CD4-positive, CD25-positive, alpha-beta regulatory T cell (primary cell): ENCODE results near the gene EMP3. TPM values are rescaled to one million over a fixed set of nuclear protein-coding genes. Genes with fewer than 3 reads are reported as not detected.

Source experiments
- ATAC-seq, 2 donors: fragments of 150-1000 bp; cut with Tn5 transposase; one replicate each; pipeline ENCODE4 v1.10.0; 2021; ENCODE audit warnings: low read depth in 2 of 2, moderate number of reproducible peaks in 2 of 2, moderate library complexity in 1 of 2
- DNase-seq, 3 donors: peaks; one replicate each; pipeline versions ENCODE4 v3.0.0 to v3.0.0-alpha.2; 2012 to 2022; ENCODE audit warnings: mixed read lengths in 1 of 3
- H3K27ac ChIP-seq: one replicate; pipeline ENCODE4 v1.7.0; 2013; ENCODE audit warnings: mild to moderate bottlenecking, low read length; ENCODE audit not compliant: insufficient read depth, poor library complexity, severe bottlenecking
- H3K27me3 ChIP-seq: one replicate; pipeline ENCODE4 v1.7.0; 2013; ENCODE audit warnings: low read length; ENCODE audit not compliant: control insufficient read depth, insufficient read depth
- H3K36me3 ChIP-seq: one replicate; pipeline ENCODE4 v1.7.0; 2013; ENCODE audit warnings: mild to moderate bottlenecking, low read length, moderate library complexity; ENCODE audit not compliant: control insufficient read depth, insufficient read depth
- H3K4me1 ChIP-seq: 2 replicates; pipeline ENCODE4 v1.7.0; 2013; ENCODE audit warnings: mild to moderate bottlenecking, low read length; ENCODE audit not compliant: insufficient read depth, control insufficient read depth, poor library complexity, severe bottlenecking
- H3K4me3 ChIP-seq: one replicate; pipeline ENCODE4 v1.7.0; 2013; ENCODE audit warnings: low read depth, mild to moderate bottlenecking, low read length, moderate library complexity
- H3K9me3 ChIP-seq, 2 experiments: 1 replicate in 1 of 2; 2 replicates in 1 of 2; pipeline ENCODE4 v1.7.0; 2013; ENCODE audit warnings: low read length in 2 of 2, mild to moderate bottlenecking in 1 of 2, moderate library complexity in 1 of 2; ENCODE audit not compliant: control insufficient read depth in 2 of 2
- H3K27ac Mint-ChIP-seq, 3 donors: one replicate each; pipeline ENCODE4 v1.8.0; 2020 to 2022; ENCODE audit warnings: mild to moderate bottlenecking in 3 of 3, mixed read lengths in 3 of 3, moderate library complexity in 2 of 3
- H3K27me3 Mint-ChIP-seq: one replicate; pipeline ENCODE4 v1.8.0; 2022; ENCODE audit warnings: mild to moderate bottlenecking, mixed read lengths
- H3K36me3 Mint-ChIP-seq: one replicate; pipeline ENCODE4 v1.8.0; 2020; ENCODE audit warnings: mixed read lengths
- H3K4me1 Mint-ChIP-seq, 4 donors: one replicate each; pipeline ENCODE4 v1.8.0; 2020 to 2022; ENCODE audit warnings: mixed read lengths in 4 of 4, mild to moderate bottlenecking in 1 of 4
- H3K4me3 Mint-ChIP-seq, 4 donors: one replicate each; pipeline ENCODE4 v1.8.0; 2020 to 2022; ENCODE audit warnings: mild to moderate bottlenecking in 4 of 4, mixed read lengths in 4 of 4, moderate library complexity in 3 of 4
- H3K9me3 Mint-ChIP-seq, 7 donors: one replicate each; pipeline ENCODE4 v1.8.0; 2020 to 2022; ENCODE audit warnings: mixed read lengths in 7 of 7, mild to moderate bottlenecking in 3 of 7, moderate library complexity in 2 of 7
- polyA plus RNA-seq, 4 donors: library from polyadenylated mRNA; unstranded; fragments of 300-500 nt; fragmentation: Illumina TruSeq; gene quantifications; one replicate each; pipeline ENCODE4 v1.2.3, GENCODE V29; 2021
- total RNA-seq: library from RNA; stranded (reverse); gene quantifications from one replicate; pipeline ENCODE4 v1.2.3, GENCODE V29; 2022

The EMP3 gene
- total and polyA plus RNA-seq, 5 donors from 2014 or later: 290 to 1,327 (median 875) TPM

DNA sequence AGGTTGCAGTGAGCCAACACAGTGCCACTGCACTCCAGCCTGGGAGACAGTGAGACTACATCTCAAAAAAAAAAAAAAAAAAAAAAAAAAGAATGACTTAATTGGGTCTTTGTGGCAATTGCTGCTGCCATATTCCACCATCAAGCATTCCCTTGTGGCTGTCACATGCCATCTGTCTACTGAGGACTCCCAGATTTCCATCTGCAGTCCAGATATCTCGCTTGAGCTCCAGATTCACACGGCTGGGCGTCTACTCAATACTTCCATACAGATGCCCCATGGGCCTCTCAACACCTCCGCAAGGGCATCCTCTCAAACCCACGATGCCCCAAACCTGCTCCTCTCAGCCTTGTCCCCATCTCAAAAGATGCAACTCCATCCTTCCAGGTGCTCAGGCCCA, 25.5 kb downstream of the EMP3 start:
- Mint-ChIP-seq H3K27me3 (no peaks in the 10 kb centered on the region), H3K27ac (no peak overlapping the region), H3K4me3 (no peak overlapping the region), H3K36me3 (peaks cover 11% of the 10 kb centered on the region), H3K4me1 (peaks cover 0 to 11% (median 6%) of the 10 kb centered on the region in 4 donors), H3K9me3 (no peaks in the 10 kb centered on the region)
- Histone ChIP-seq H3K27me3 (no peaks in the 10 kb centered on the region), H3K27ac (no peak overlapping the region), H3K36me3 (no peaks in the 10 kb centered on the region), H3K4me1 (no peaks in the 10 kb centered on the region), H3K9me3 (no peaks in the 10 kb centered on the region), H3K4me3 (no peak overlapping the region)
- ATAC-seq: no peak
- no peak for DNase-seq

GRCh38 chr19:48351341-48351752, 26.0 kb downstream of the EMP3 start:
- Histone ChIP-seq H3K27ac (no peak overlapping the region), H3K4me1 (no peaks in the 10 kb centered on the region), H3K9me3 (no peaks in the 10 kb centered on the region), H3K27me3 (no peaks in the 10 kb centered on the region), H3K36me3 (no peaks in the 10 kb centered on the region), H3K4me3 (no peak overlapping the region)
- H3K27me3 Mint-ChIP-seq: no peaks in the 10 kb centered on the region
- H3K4me1 Mint-ChIP-seq: peaks cover 0 to 11% (median 6%) of the 10 kb centered on the region in 4 donors
- H3K36me3 Mint-ChIP-seq: peaks cover 11% of the 10 kb centered on the region
- no peak overlapping the region for H3K4me3 Mint-ChIP-seq
- DNase-seq: peak; percentile 59 to 72 (median 61)
- H3K27ac Mint-ChIP-seq: no peak overlapping the region
- ATAC-seq: peak; percentile 68 to 70
- no peaks in the 10 kb centered on the region for H3K9me3 Mint-ChIP-seq

- H3K27me3 Mint-ChIP-seq: no peaks in the 10 kb centered on the region
- ATAC-seq: no peak
- Histone ChIP-seq H3K36me3 (no peaks in the 10 kb centered on the region), H3K27me3 (no peaks in the 10 kb centered on the region), H3K9me3 (no peaks in the 10 kb centered on the region), H3K4me1 (no peaks in the 10 kb centered on the region), H3K4me3 (no peak overlapping the region), H3K27ac (no peak overlapping the region)
- no peaks in the 10 kb centered on the region for H3K9me3 Mint-ChIP-seq
- H3K4me1 Mint-ChIP-seq: peaks cover 0 to 8% (median 3%) of the 10 kb centered on the region in 4 donors
- H3K36me3 Mint-ChIP-seq: peaks cover 7% of the 10 kb centered on the region
- no peak overlapping the region for H3K27ac Mint-ChIP-seq
- no peak for DNase-seq
- no peak overlapping the region for H3K4me3 Mint-ChIP-seq
Measured at GRCh38 chr19:48353677-48354076, 28.3 kb downstream of the EMP3 start.

- Mint-ChIP-seq H3K4me3 (no peak overlapping the region), H3K27me3 (no peaks in the 10 kb centered on the region), H3K4me1 (peaks cover 0 to 8% (median 3%) of the 10 kb centered on the region in 4 donors), H3K36me3 (peaks cover 7% of the 10 kb centered on the region), H3K9me3 (no peaks in the 10 kb centered on the region), H3K27ac (no peak overlapping the region)
- no peaks in the 10 kb centered on the region for H3K4me1 ChIP-seq
- ATAC-seq: no peak
- no peak for DNase-seq
- H3K9me3 ChIP-seq: no peaks in the 10 kb centered on the region
- no peaks in the 10 kb centered on the region for H3K36me3 ChIP-seq
- H3K27me3 ChIP-seq: no peaks in the 10 kb centered on the region
- H3K4me3 ChIP-seq: no peak overlapping the region
- no peak overlapping the region for H3K27ac ChIP-seq
Measured at GRCh38 chr19:48354332-48354992, 29.1 kb downstream of the EMP3 start.

- H3K4me1 Mint-ChIP-seq: peaks cover 0 to 8% (median 3%) of the 10 kb centered on the region in 4 donors
- H3K9me3 Mint-ChIP-seq: no peaks in the 10 kb centered on the region
- Histone ChIP-seq H3K4me3 (no peak overlapping the region), H3K4me1 (no peaks in the 10 kb centered on the region), H3K27ac (no peak overlapping the region), H3K27me3 (no peaks in the 10 kb centered on the region), H3K9me3 (no peaks in the 10 kb centered on the region), H3K36me3 (no peaks in the 10 kb centered on the region)
- no peak overlapping the region for H3K27ac Mint-ChIP-seq
- ATAC-seq (no peak), DNase-seq (no peak)
- peaks cover 7% of the 10 kb centered on the region for H3K36me3 Mint-ChIP-seq
- no peak overlapping the region for H3K4me3 Mint-ChIP-seq
- H3K27me3 Mint-ChIP-seq: no peaks in the 10 kb centered on the region
Measured at GRCh38 chr19:48355365-48355954, 30.1 kb downstream of the EMP3 start.

- H3K4me3 ChIP-seq: no peak overlapping the region
- no peaks in the 10 kb centered on the region for H3K27me3 ChIP-seq
- no peak for DNase-seq
- no peak overlapping the region for H3K4me3 Mint-ChIP-seq
- H3K4me1 Mint-ChIP-seq: peaks cover 0 to 16% (median 5%) of the 10 kb centered on the region in 4 donors
- H3K4me1 ChIP-seq: peaks cover 10% of the 10 kb centered on the region
- H3K27ac ChIP-seq: no peak overlapping the region
- H3K36me3 ChIP-seq: no peaks in the 10 kb centered on the region
- H3K9me3 Mint-ChIP-seq: no peaks in the 10 kb centered on the region
- no peaks in the 10 kb centered on the region for H3K27me3 Mint-ChIP-seq
- no peak for ATAC-seq
- H3K9me3 ChIP-seq: no peaks in the 10 kb centered on the region
- peak overlapping the region in 1 of 3 donors; percentile 36 for H3K27ac Mint-ChIP-seq
- H3K36me3 Mint-ChIP-seq: no peaks in the 10 kb centered on the region
Measured at GRCh38 chr19:48359123-48359522, 33.8 kb downstream of the EMP3 start.

DNA sequence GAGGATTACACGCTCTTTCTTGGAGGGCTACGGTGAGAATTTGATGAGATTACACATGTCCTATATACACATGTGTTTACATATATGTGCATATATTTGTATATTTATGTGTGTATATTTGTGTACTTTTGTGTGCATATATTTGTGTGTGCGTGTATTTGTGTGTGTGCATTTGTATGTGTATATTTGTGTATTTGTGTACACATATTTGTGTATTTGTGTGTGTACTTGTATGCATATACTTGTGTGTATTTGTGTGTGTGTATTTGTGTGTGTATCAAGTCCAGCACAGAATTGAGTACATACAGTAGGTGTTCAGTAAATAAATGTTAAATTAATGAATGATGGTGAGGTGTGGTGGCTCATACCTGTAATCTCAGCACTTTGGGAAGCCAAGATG, 36.6 kb downstream of the EMP3 start:
- Histone ChIP-seq H3K27me3 (no peaks in the 10 kb centered on the region), H3K36me3 (no peaks in the 10 kb centered on the region), H3K9me3 (no peaks in the 10 kb centered on the region), H3K27ac (no peak overlapping the region), H3K4me3 (no peak overlapping the region), H3K4me1 (peaks cover 18% of the 10 kb centered on the region)
- Mint-ChIP-seq H3K27ac (no peak overlapping the region), H3K4me1 (peaks cover 0 to 21% (median 5%) of the 10 kb centered on the region in 4 donors), H3K36me3 (no peaks in the 10 kb centered on the region), H3K4me3 (peak overlapping the region in 2 of 4 donors; percentile 64 to 65), H3K9me3 (no peaks in the 10 kb centered on the region), H3K27me3 (no peaks in the 10 kb centered on the region)
- DNase-seq (no peak), ATAC-seq (no peak)
